Neural cell (in vitro differentiated cells): ENCODE results near the gene GDA. TPM values are rescaled to one million over a fixed set of nuclear protein-coding genes. Genes with fewer than 3 reads are reported as not detected.

Experiments used
- H2AFZ ChIP-seq: fragments of 200-600, 300-800 bp; sonication (generic), shearing (Covaris generic); 2 replicates; pipeline ENCODE4 v1.6.0; 2014; ENCODE audit warnings: low read depth, mild to moderate bottlenecking, antibody characterized with exemption, low read length, moderate library complexity
- H3F3A ChIP-seq: fragments of 200-600 bp; shearing (Covaris generic); 2 replicates; pipeline ENCODE4 v1.6.1; 2016; ENCODE audit warnings: mild to moderate bottlenecking, moderate library complexity, mixed read lengths, antibody characterized with exemption, low read length; ENCODE audit not compliant: insufficient read depth, poor library complexity, severe bottlenecking
- H3K27ac ChIP-seq: fragments of 200-600, 300-800 bp; sonication (generic), shearing (Covaris generic); 2 replicates; pipeline ENCODE4 v1.5.1; 2014; ENCODE audit warnings: mild to moderate bottlenecking, low read length, moderate library complexity
- H3K27me3 ChIP-seq: fragments of 300-800, 200-600 bp; sonication (generic), shearing (Covaris generic); 2 replicates; pipeline ENCODE4 v1.6.0; 2014; ENCODE audit warnings: mild to moderate bottlenecking, low read depth, low read length, moderate library complexity; ENCODE audit not compliant: insufficient read depth
- H3K36me3 ChIP-seq: fragments of 300-800, 200-600 bp; sonication (generic), shearing (Covaris generic); 2 replicates; pipeline ENCODE4 v1.5.1; 2014; ENCODE audit warnings: mild to moderate bottlenecking, antibody characterized with exemption, low read length, moderate library complexity; ENCODE audit not compliant: insufficient read depth
- H3K4me2 ChIP-seq: fragments of 300-800, 200-600 bp; sonication (generic), shearing (Covaris generic); 2 replicates; pipeline ENCODE4 v1.6.0; 2014; ENCODE audit warnings: mild to moderate bottlenecking, low read length
- H3K4me3 ChIP-seq: fragments of 300-800, 200-600 bp; sonication (generic), shearing (Covaris generic); 2 replicates; pipeline ENCODE4 v1.5.1; 2014; ENCODE audit warnings: mild to moderate bottlenecking, low read length, moderate library complexity
- H3K79me2 ChIP-seq: fragments of 200-600 bp; shearing (Covaris generic); replicated peaks from 2 replicates; pipeline ENCODE4 v1.6.0; 2014; ENCODE audit warnings: mild to moderate bottlenecking, low read length, moderate library complexity; ENCODE audit not compliant: insufficient read depth
- H3K9ac ChIP-seq: fragments of 300-800, 200-600 bp; sonication (generic), shearing (Covaris generic); 2 replicates; pipeline ENCODE4 v1.6.1; 2016; ENCODE audit warnings: mild to moderate bottlenecking, low read length, mixed read lengths
- H3K9me2 ChIP-seq: fragments of 200-600 bp; shearing (Covaris generic); 2 replicates; pipeline ENCODE4 v1.6.1; 2016; ENCODE audit warnings: mild to moderate bottlenecking, low read length, mixed read lengths; ENCODE audit not compliant: insufficient read depth
- H3K9me3 ChIP-seq: fragments of 200-600, 300-800 bp; sonication (generic), shearing (Covaris generic); 2 replicates; pipeline ENCODE4 v1.6.1; 2016; ENCODE audit warnings: mild to moderate bottlenecking, mixed run types, low read length, moderate library complexity, mixed read lengths
- H4K20me1 ChIP-seq: fragments of 200-600 bp; shearing (Covaris generic); 2 replicates; pipeline ENCODE4 v1.6.1; 2016; ENCODE audit warnings: mild to moderate bottlenecking, mixed run types; ENCODE audit not compliant: insufficient read depth
- CTCF ChIP-seq: fragments of 450-650 bp; IDR thresholded peaks from 2 replicates; pipeline ENCODE4 v1.5.1; 2014; ENCODE audit warnings: antibody characterized with exemption, mild to moderate bottlenecking, moderate library complexity; ENCODE audit not compliant: poor library complexity, severe bottlenecking
- EP300 ChIP-seq: fragments of 450-650 bp; conservative IDR thresholded peaks from 2 replicates; pipeline ENCODE4 v1.6.1; 2014; ENCODE audit warnings: antibody characterized with exemption, mild to moderate bottlenecking, moderate library complexity; ENCODE audit not compliant: poor library complexity, severe bottlenecking
- EZH2 ChIP-seq: fragments of 200-600, 300-800 bp; shearing (Covaris generic), sonication (generic); IDR thresholded peaks from 2 replicates; pipeline ENCODE4 v1.6.1; 2014; ENCODE audit warnings: antibody characterized with exemption, low read length, borderline replicate concordance, mild to moderate bottlenecking; ENCODE audit not compliant: insufficient read depth, poor library complexity, severe bottlenecking
- MXI1 ChIP-seq: fragments of 450-650 bp; conservative IDR thresholded peaks from 2 replicates; pipeline ENCODE4 v1.6.1; 2014; ENCODE audit warnings: antibody characterized with exemption, mild to moderate bottlenecking; ENCODE audit not compliant: poor library complexity, severe bottlenecking
- POLR2AphosphoS5 ChIP-seq: IDR thresholded peaks from 2 replicates; pipeline ENCODE4 v1.6.1; 2012
- RAD21 ChIP-seq: fragments of 450-650 bp; conservative IDR thresholded peaks from 2 replicates; pipeline ENCODE4 v1.6.1; 2014; ENCODE audit warnings: antibody characterized with exemption, mild to moderate bottlenecking, moderate library complexity
- REST ChIP-seq: IDR thresholded peaks from 2 replicates; pipeline ENCODE4 v1.6.1; 2012; ENCODE audit warnings: borderline replicate concordance
- SMC3 ChIP-seq: fragments of 450-650 bp; conservative IDR thresholded peaks from 2 replicates; pipeline ENCODE4 v1.6.1; 2014; ENCODE audit warnings: antibody characterized with exemption, mild to moderate bottlenecking, moderate library complexity; ENCODE audit not compliant: poor library complexity
- TAF1 ChIP-seq: IDR thresholded peaks from 2 replicates; pipeline ENCODE4 v1.6.1; 2012; ENCODE audit warnings: low read depth
- polyA plus RNA-seq: library from polyadenylated mRNA; depleted of rRNA; stranded (reverse); fragments of >200 nt; gene quantifications from 2 replicates; pipeline ENCODE4 v1.2.3, GENCODE V29; 2014

Gene GDA
- polyA plus RNA-seq, 1 donor from 2014 or later: 0.26 TPM

- H3K4me2 ChIP-seq: no peak overlapping the region
- no peaks in the 10 kb centered on the region for H3K79me2 ChIP-seq
- no peak overlapping the region for H3K4me3 ChIP-seq
- TF ChIP-seq SMC3: no peak
- TF ChIP-seq TAF1: no peak
- no peak for TF ChIP-seq POLR2AphosphoS5
- TF ChIP-seq CTCF: no peak
- TF ChIP-seq MXI1: no peak
- no peak for TF ChIP-seq RAD21
- no peak for TF ChIP-seq REST
- no peak for TF ChIP-seq EP300
- no peak for TF ChIP-seq EZH2
- H3K9ac ChIP-seq: no peak overlapping the region
- H3K9me3 ChIP-seq: no peaks in the 10 kb centered on the region
- H3K9me2 ChIP-seq: no peaks in the 10 kb centered on the region
- H2AFZ ChIP-seq: no peak overlapping the region
- H3F3A ChIP-seq: no peaks in the 10 kb centered on the region
- H4K20me1 ChIP-seq: no peaks in the 10 kb centered on the region
- H3K27ac ChIP-seq: no peak overlapping the region
- no peaks in the 10 kb centered on the region for H3K36me3 ChIP-seq
- no peaks in the 10 kb centered on the region for H3K27me3 ChIP-seq
Observed at GRCh38 chr9:72232778-72233177, 83.5 kb downstream of the GDA start.

GRCh38 chr9:72247549-72247948, 98.3 kb downstream of the GDA start:
- H3K27ac ChIP-seq: no peak overlapping the region
- no peaks in the 10 kb centered on the region for H3K27me3 ChIP-seq
- no peak overlapping the region for H3K4me2 ChIP-seq
- no peaks in the 10 kb centered on the region for H3K36me3 ChIP-seq
- no peak overlapping the region for H3K9ac ChIP-seq
- H3K9me2 ChIP-seq: no peaks in the 10 kb centered on the region
- H3K4me3 ChIP-seq: no peak overlapping the region
- H3K79me2 ChIP-seq: no peaks in the 10 kb centered on the region
- no peak overlapping the region for H2AFZ ChIP-seq
- H3K9me3 ChIP-seq: no peaks in the 10 kb centered on the region
- H3F3A ChIP-seq: no peaks in the 10 kb centered on the region
- H4K20me1 ChIP-seq: no peaks in the 10 kb centered on the region
- TF ChIP-seq RAD21 (no peak), SMC3 (no peak), POLR2AphosphoS5 (no peak)

GRCh38 chr9:72251589-72251988, 102.3 kb downstream of the GDA start:
- Histone ChIP-seq H4K20me1 (no peaks in the 10 kb centered on the region), H3K4me3 (no peak overlapping the region), H2AFZ (no peak overlapping the region), H3K4me2 (no peak overlapping the region), H3K79me2 (no peaks in the 10 kb centered on the region), H3F3A (no peaks in the 10 kb centered on the region), H3K9me2 (no peaks in the 10 kb centered on the region), H3K27ac (no peak overlapping the region), H3K9ac (no peak overlapping the region), H3K36me3 (no peaks in the 10 kb centered on the region), H3K27me3 (no peaks in the 10 kb centered on the region), H3K9me3 (no peaks in the 10 kb centered on the region)
- TF ChIP-seq REST (no peak), SMC3 (no peak), EZH2 (no peak), CTCF (no peak)
